Measurements from ENCODE around the gene MAPKAP1. TPM values are rescaled to one million over a fixed set of nuclear protein-coding genes. Genes with fewer than 3 reads are reported as not detected.

Gene MAPKAP1
- total RNA-seq, 2 experiments from 2014 or later: 111 to 117 TPM

GRCh38 chr9:125650271-125650737, 56.7 kb downstream of the MAPKAP1 start:
- POLR2A ChIA-PET: no interaction called here
- CTCF ChIA-PET: interaction anchor here (0.7 to 1.1 kb wide), 2 partner anchors 32 to 242 kb away, joined by 3 to 4 read pairs; no protein-coding TSS in a partner anchor

- CTCF ChIA-PET: interaction anchor here (0.7 to 1.1 kb wide), 2 partner anchors 31 to 242 kb away, joined by 3 to 4 read pairs; no protein-coding TSS in a partner anchor
- POLR2A ChIA-PET: interaction anchor here (0.6 kb wide), 1 partner anchor 57 kb away, joined by 3 read pairs; no protein-coding TSS in a partner anchor
Observed at GRCh38 chr9:125649826-125650225, 57.2 kb downstream of the MAPKAP1 start.

GRCh38 chr9:125649315-125649714, 57.7 kb downstream of the MAPKAP1 start:
- CTCF ChIA-PET: interaction anchor here (1.1 kb wide), 1 partner anchor 241 kb away, joined by 4 read pairs; no protein-coding TSS in a partner anchor
- POLR2A ChIA-PET: interaction anchor here (0.6 kb wide), 1 partner anchor 57 kb away, joined by 3 read pairs; no protein-coding TSS in a partner anchor

GRCh38 chr9:125648294-125648693, 58.7 kb downstream of the MAPKAP1 start:
- ChIA-PET CTCF (interaction anchor here (0.7 kb wide), 1 partner anchor 91 kb away, joined by 3 read pairs; no protein-coding TSS in a partner anchor), POLR2A (no interaction called here)

GRCh38 chr9:125646621-125647100, 60.3 kb downstream of the MAPKAP1 start:
- ChIA-PET POLR2A (no interaction called here), CTCF (interaction anchor here (1.2 kb wide), 1 partner anchor 10 kb away, joined by 3 read pairs; no protein-coding TSS in a partner anchor)

- POLR2A ChIA-PET: no interaction called here
- CTCF ChIA-PET: interaction anchor here (0.7 to 1.2 kb wide), 2 partner anchors 9 to 38 kb away, joined by 3 read pairs; no protein-coding TSS in a partner anchor
Observed at GRCh38 chr9:125646217-125646616, 60.8 kb downstream of the MAPKAP1 start.

- ChIA-PET POLR2A (interaction anchor here (0.5 kb wide), 1 partner anchor 155 kb away, joined by 4 read pairs; no protein-coding TSS in a partner anchor), CTCF (interaction anchor here (0.7 kb wide), 2 partner anchors 10 to 335 kb away, joined by 3 read pairs; no protein-coding TSS in a partner anchor)
Observed at GRCh38 chr9:125644819-125645507, 62.0 kb downstream of the MAPKAP1 start.

GRCh38 chr9:125642311-125642710, 64.7 kb downstream of the MAPKAP1 start:
- CTCF ChIA-PET: no interaction called here
- POLR2A ChIA-PET: no interaction called here

GRCh38 chr9:125639057-125639456, 68.0 kb downstream of the MAPKAP1 start:
- ChIA-PET POLR2A (no interaction called here), CTCF (no interaction called here)

- ChIA-PET CTCF (no interaction called here), POLR2A (no interaction called here)
Observed at GRCh38 chr9:125638239-125639045, 68.6 kb downstream of the MAPKAP1 start.

GRCh38 chr9:125637241-125637640, 69.8 kb downstream of the MAPKAP1 start:
- CTCF ChIA-PET: interaction anchor here (0.7 kb wide), 1 partner anchor 9 kb away, joined by 3 read pairs; no protein-coding TSS in a partner anchor
- POLR2A ChIA-PET: no interaction called here

- ChIA-PET POLR2A (no interaction called here), CTCF (no interaction called here)
Observed at GRCh38 chr9:125635888-125636287, 71.1 kb downstream of the MAPKAP1 start.

- ChIA-PET POLR2A (no interaction called here), CTCF (interaction anchor here (1.1 kb wide), 1 partner anchor 11 kb away, joined by 3 read pairs; no protein-coding TSS in a partner anchor)
Observed at GRCh38 chr9:125634040-125634717, 72.8 kb downstream of the MAPKAP1 start.

- POLR2A ChIA-PET: interaction anchor here (0.6 to 0.7 kb wide), 4 partner anchors 104 to 395 kb away, joined by 3 to 4 read pairs (median 4); no protein-coding TSS in a partner anchor
- CTCF ChIA-PET: interaction anchor here (0.6 to 1.7 kb wide), 2 partner anchors 101 to 225 kb away, joined by 3 to 6 read pairs; no protein-coding TSS in a partner anchor
Observed at GRCh38 chr9:125633116-125633745, 73.8 kb downstream of the MAPKAP1 start.

GRCh38 chr9:125632321-125633115, 74.5 kb downstream of the MAPKAP1 start:
- ChIA-PET POLR2A (interaction anchor here (0.6 to 0.7 kb wide), 4 partner anchors 105 to 394 kb away, joined by 3 to 4 read pairs (median 3); no protein-coding TSS in a partner anchor), CTCF (interaction anchor here (0.6 to 1.7 kb wide), 2 partner anchors 102 to 224 kb away, joined by 3 to 6 read pairs; no protein-coding TSS in a partner anchor)

- ChIA-PET CTCF (interaction anchor here (0.9 to 1.2 kb wide), 2 partner anchors 73 to 224 kb away, joined by 3 to 5 read pairs; no protein-coding TSS in a partner anchor), POLR2A (interaction anchor here (0.6 kb wide), 2 partner anchors 106 to 119 kb away, joined by 3 read pairs; no protein-coding TSS in a partner anchor)
Observed at GRCh38 chr9:125631391-125632085, 75.5 kb downstream of the MAPKAP1 start.

GRCh38 chr9:125630436-125630835, 76.6 kb downstream of the MAPKAP1 start:
- CTCF ChIA-PET: interaction anchor here (0.7 to 1.2 kb wide), 3 partner anchors 72 to 333 kb away, joined by 3 to 5 read pairs (median 3); no protein-coding TSS in a partner anchor
- POLR2A ChIA-PET: no interaction called here

Data from activated CD8-positive, alpha-beta memory T cell treated with anti-CD3 and anti-CD28 coated beads for 36 hours (primary cell).